K562 (cell line): ENCODE data around the gene ADAT1. TPM values are rescaled to one million over a fixed set of nuclear protein-coding genes. Genes with fewer than 3 reads are reported as not detected.
"Not testable (repeated sequence)": the region's sequence is repeated elsewhere in the genome, so short reads cannot be mapped to it uniquely, and the experiment has no call there.

Experiments
- ATAC-seq: fragments of 200-7000 bp; cut with Tn5 transposase; 3 replicates; pipeline ENCODE4 v1.9.1; 2020; ENCODE audit warnings: moderate library complexity
- BruUV-seq: library from RNA; stranded (reverse); fragments of 400-500 nt; replicated peaks from 2 replicates; lab custom pipeline; 2021; lab: Mats Ljungman, UMichigan
- CTCF ChIA-PET: fragments of 300-600 bp; formaldehyde crosslinking; extraction: SDS; loops from one replicate; lab custom pipeline; 2021; ENCODE audit warnings: low intra/inter-chr PET ratio; lab: Yijun Ruan, JAX
- POLR2A ChIA-PET: fragments of 300-600, 350-650 bp; sonication (Branson Sonifier 250); formaldehyde crosslinking; extraction: SDS; loops from one replicate; lab custom pipeline; 2021; ENCODE audit warnings: antibody characterized with exemption, inconsistent platforms; lab: Yijun Ruan, JAX
- DNase-seq, 4 experiments: peaks; one replicate each; pipeline versions ENCODE4 v3.0.0 to v3.0.0-alpha.2; 2011 to 2018; ENCODE audit warnings: low spot score in 3 of 4, mixed read lengths in 3 of 4; ENCODE audit errors: extremely low read depth in 1 of 4
- FAIRE-seq: peaks from 2 replicates; lab custom pipeline; 2011; peaks lifted over from hg19 to GRCh38; lab: Jason Lieb, UNC
- H2AFZ ChIP-seq: 2 replicates; pipeline ENCODE4 v1.6.0; 2011; ENCODE audit warnings: low read depth, low read length, control low read depth, inconsistent platforms
- H3K27ac ChIP-seq: fragments of 200-600 bp; 3 replicates; pipeline ENCODE4 v1.8.0; 2011; ENCODE audit warnings: low read depth, mild to moderate bottlenecking, control low read depth, inconsistent platforms, low read length, moderate library complexity, mixed read lengths; ENCODE audit errors: extremely low read depth
- H3K27me3 ChIP-seq, 2 experiments: fragments of 300-600 bp in 1 of 2; 2 replicates in 1 of 2; 3 replicates in 1 of 2; pipeline versions ENCODE4 v1.6.0 to v1.8.0; 2011; ENCODE audit warnings: inconsistent platforms in 2 of 2, low read length in 2 of 2, mild to moderate bottlenecking in 1 of 2, mixed read lengths in 1 of 2, moderate library complexity in 1 of 2; ENCODE audit not compliant: control insufficient read depth in 2 of 2, insufficient read depth in 2 of 2
- H3K36me3 ChIP-seq: fragments of 300-600 bp; 3 replicates; pipeline ENCODE4 v1.8.0; 2011; ENCODE audit warnings: mild to moderate bottlenecking, low read length, inconsistent platforms; ENCODE audit not compliant: control insufficient read depth, insufficient read depth
- H3K4me1 ChIP-seq, 2 experiments: fragments of 200-600 bp in 1 of 2; replicated peaks in 1 of 2; 2 replicates in 1 of 2; 3 replicates in 1 of 2; pipeline versions ENCODE4 v1.5.1 to v1.8.0; 2011; ENCODE audit warnings: inconsistent platforms in 2 of 2, low read length in 2 of 2, mild to moderate bottlenecking in 1 of 2, mixed read lengths in 1 of 2, moderate library complexity in 1 of 2; ENCODE audit not compliant: control insufficient read depth in 2 of 2, insufficient read depth in 2 of 2
- H3K4me2 ChIP-seq: 2 replicates; pipeline ENCODE4 v1.6.1; 2011; ENCODE audit warnings: low read length, control low read depth, inconsistent platforms, mixed read lengths; ENCODE audit not compliant: insufficient read depth
- H3K4me3 ChIP-seq: fragments of 200-600 bp; sonication (generic), shearing (Covaris generic); 2 replicates; pipeline ENCODE4 v1.5.1; 2016; ENCODE audit warnings: control low read depth, inconsistent platforms
- H3K79me2 ChIP-seq: fragments of 200-600 bp; 3 replicates; pipeline ENCODE4 v1.8.0; 2011; ENCODE audit warnings: low read length, inconsistent platforms; ENCODE audit not compliant: control insufficient read depth, insufficient read depth
- H3K9ac ChIP-seq, 2 experiments: 2 replicates each; pipeline versions ENCODE4 v1.6.0 to v1.6.1; 2011; ENCODE audit warnings: low read depth in 2 of 2, low read length in 2 of 2, control low read depth in 1 of 2, inconsistent platforms in 1 of 2, mild to moderate bottlenecking in 1 of 2, mixed read lengths in 1 of 2; ENCODE audit not compliant: insufficient read depth in 1 of 2
- H3K9me1 ChIP-seq: one replicate; pipeline ENCODE4 v1.6.0; 2011; ENCODE audit warnings: inconsistent platforms, mild to moderate bottlenecking, low read length, moderate library complexity; ENCODE audit not compliant: control insufficient read depth, insufficient read depth
- H3K9me3 ChIP-seq: replicated peaks from 2 replicates; pipeline ENCODE4 v1.5.1; 2011; ENCODE audit warnings: low read depth, low read length, inconsistent platforms; ENCODE audit not compliant: control insufficient read depth, insufficient read depth
- H4K20me1 ChIP-seq: replicated peaks from 2 replicates; pipeline ENCODE4 v1.6.1; 2011; ENCODE audit warnings: low read length, inconsistent platforms, mixed read lengths; ENCODE audit not compliant: control insufficient read depth, insufficient read depth
- MEIS2 ChIP-seq: fragments of 450-650 bp; IDR thresholded peaks from 2 replicates; pipeline ENCODE4 v1.6.1; 2014; ENCODE audit warnings: mild to moderate bottlenecking; ENCODE audit not compliant: partially characterized antibody
- PKNOX1 ChIP-seq: fragments of 450-650 bp; IDR thresholded peaks from 2 replicates; pipeline ENCODE4 v1.6.1; 2016
- RBM15 ChIP-seq: fragments of 200-400 bp; formaldehyde crosslinking; IDR thresholded peaks from 2 replicates; pipeline ENCODE4 v1.6.1; 2018; ENCODE audit warnings: mild to moderate bottlenecking, low read length, moderate library complexity; ENCODE audit not compliant: insufficient read depth
- WGBS: fragments of 100-300 bp; shearing (Covaris generic); methylation state at CpG from one replicate; pipeline ENCODE4 v1.1.6; 2016; ENCODE audit warnings: low coverage, mixed read lengths; ENCODE audit not compliant: insufficient coverage; ENCODE audit errors: missing lambda C conversion rate; 5-methylcytosine and 5-hydroxymethylcytosine counted together
- in situ Hi-C: fragments of 300-500 bp; cut with MboI; formaldehyde crosslinking; loops from 4 replicates; pipeline ENCODE4 v1.15.0; 2018; ENCODE audit warnings: inconsistent platforms, mixed read lengths
- intact Hi-C: fragments of 100-400 bp; cut with micrococcal nuclease; formaldehyde crosslinking; loops from 2 replicates; pipeline ENCODE4 v1.14.2; 2022
- polyA plus RNA-seq, 8 experiments: library from polyadenylated mRNA; depleted of rRNA in 4 of 8; stranded (reverse) in 5 of 8; unstranded in 3 of 8; fragments of >200 nt; fragmentation: Nextera tagmentation in 2 of 8; fragmentation: Illumina TruSeq in 1 of 8; extraction: Ambion mirVana in 2 of 8; extraction: Trizol in 1 of 8; gene quantifications; 2 replicates each; pipeline versions ENCODE4 v1.2.1 to v1.2.3, GENCODE V29; 2011 to 2014; ENCODE audit warnings: inconsistent platforms in 1 of 8, missing spikeins in 1 of 8
- total RNA-seq, 7 experiments: library from RNA; depleted of rRNA in 6 of 7; stranded (reverse); fragments of >200 nt in 6 of 7; fragmentation: Illumina TruSeq in 2 of 7; extraction: Trizol in 2 of 7; gene quantifications; 2 replicates each; pipeline versions ENCODE4 v1.2.1 to v1.2.3, GENCODE V29; 2011 to 2021; ENCODE audit warnings: low replicate concordance in 1 of 7

The ADAT1 gene
- total and polyA plus RNA-seq, 9 of the 15 experiments (the other 6 are each of a cell fraction or from before 2014, with no cell fraction given) = 16.0 to 36.7 (median 28.2) TPM

- CTCF ChIA-PET = no interaction called here
- no peaks in the 10 kb centered on the region for H3K27me3 ChIP-seq
- TF ChIP-seq RBM15 (no peak), PKNOX1 (peak; percentile 63), MEIS2 (peak; percentile 24)
- no peaks in the 10 kb centered on the region for H3K9me1 ChIP-seq
- H3K27ac ChIP-seq = peak overlapping the region; percentile 79; the same call in 2 of the 3 replicates
- POLR2A ChIA-PET = no interaction called here
- WGBS = 74% methylated on average over 6 of the region's 6 CpGs
- BruUV-seq = no TSS peak
- H3K36me3 ChIP-seq = peaks cover 5% of the 10 kb centered on the region; the same call in 1 of the 3 replicates
- H3K4me3 ChIP-seq = no peak overlapping the region
- no peak overlapping the region for H3K4me2 ChIP-seq
- no peak overlapping the region for H2AFZ ChIP-seq
- FAIRE-seq (no peak), ATAC-seq (peak; percentile 3; the same call in 1 of the 3 replicates), DNase-seq (no peak)
- no peaks in the 10 kb centered on the region for H3K79me2 ChIP-seq
- peaks cover 11 to 34% of the 10 kb centered on the region in 2 experiments; a peak in 4 of 5 replicates for H3K4me1 ChIP-seq
- intact Hi-C loops (no loop called here), in situ Hi-C loops (no loop called here)
- H3K9ac ChIP-seq = no peak overlapping the region; a peak in 2 of 4 replicates
- H4K20me1 ChIP-seq = no peaks in the 10 kb centered on the region
- no peaks in the 10 kb centered on the region for H3K9me3 ChIP-seq
Measured at GRCh38 chr16:75593308-75593707, 29.8 kb downstream of the ADAT1 start.

GRCh38 chr16:75591927-75592326, 31.2 kb downstream of the ADAT1 start:
- H2AFZ ChIP-seq, H3K9ac ChIP-seq, H4K20me1 ChIP-seq, BruUV-seq, FAIRE-seq, CTCF ChIA-PET, H3K4me2 ChIP-seq, H3K27ac ChIP-seq, H3K79me2 ChIP-seq, in situ Hi-C loops, H3K27me3 ChIP-seq, H3K9me1 ChIP-seq, DNase-seq, H3K9me3 ChIP-seq, intact Hi-C loops, ATAC-seq, H3K4me3 ChIP-seq, H3K36me3 ChIP-seq: not testable (repeated sequence)
- 74% methylated on average over 7 of the region's 9 CpGs for WGBS
- H3K4me1 ChIP-seq = peaks cover 11 to 34% of the 10 kb centered on the region in 2 experiments; a peak in 4 of 5 replicates
- POLR2A ChIA-PET = interaction anchor here (0.6 to 1.4 kb wide), 4 partner anchors 9 to 26 kb away, joined by 3 to 4 read pairs (median 3); partner anchors contain the start of gene GABARAPL2
